SK-N-MC (cell line): ENCODE data around the gene ARMC9.

Experiments
- EZH2 ChIP-seq: fragments of 200-600 bp; sonication (generic); IDR thresholded peaks from one replicate; pipeline ENCODE4 v1.6.1; 2017; ENCODE audit warnings: antibody characterized with exemption
- POLR2AphosphoS5 ChIP-seq: IDR thresholded peaks from 2 replicates; pipeline ENCODE4 v1.6.1; 2012; ENCODE audit warnings: mild to moderate bottlenecking, low read depth, low read length, borderline replicate concordance

GRCh38 chr2:231308219-231308618 lies 109.8 kb downstream of the ARMC9 start:
- TF ChIP-seq EZH2 (no peak), POLR2AphosphoS5 (no peak)
